Hippocampal formation (tissue), 2 donors: Measurements from ENCODE around the gene SEMA4D.

Experiments
- DNase-seq, 2 donors: peaks; one replicate each; lab custom pipeline; 2025; lab: John Stamatoyannopoulos, UW

SEMA4D gene

DNA sequence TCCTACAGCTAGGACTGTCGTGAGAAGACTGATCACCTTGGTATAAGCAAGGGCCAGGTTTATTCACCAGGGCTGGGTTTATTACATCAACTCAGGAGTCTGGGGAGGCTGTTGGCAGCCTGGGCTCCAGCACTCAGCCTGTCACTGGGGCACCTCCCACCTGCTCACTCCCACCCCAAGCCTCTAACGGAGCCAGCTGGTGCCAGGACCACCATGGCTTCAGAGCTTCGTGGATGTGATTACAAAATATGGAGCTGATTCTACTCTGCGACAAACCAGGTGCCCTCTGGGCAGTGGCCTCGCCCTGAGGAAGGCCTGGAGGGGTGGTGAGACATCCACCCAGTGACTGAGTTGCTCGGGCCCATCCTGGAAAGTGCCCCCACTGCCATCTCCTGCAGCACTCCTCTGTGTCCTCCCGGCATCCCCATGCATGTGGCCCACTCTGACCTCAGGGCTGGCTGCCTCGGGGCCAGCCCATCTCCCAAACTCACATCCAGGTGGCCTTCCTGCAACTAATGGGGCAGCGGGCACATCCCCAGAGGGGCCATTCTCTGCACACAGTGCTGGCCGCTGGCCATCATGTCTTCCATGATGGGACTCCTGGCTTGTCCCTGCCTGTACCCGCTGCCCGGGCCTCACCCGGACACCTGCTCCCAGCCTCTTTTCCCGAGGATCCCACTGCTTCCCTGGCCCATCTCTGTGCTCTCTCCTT, 130.0 kb downstream of the SEMA4D start:
- DNase-seq = no peak

DNA sequence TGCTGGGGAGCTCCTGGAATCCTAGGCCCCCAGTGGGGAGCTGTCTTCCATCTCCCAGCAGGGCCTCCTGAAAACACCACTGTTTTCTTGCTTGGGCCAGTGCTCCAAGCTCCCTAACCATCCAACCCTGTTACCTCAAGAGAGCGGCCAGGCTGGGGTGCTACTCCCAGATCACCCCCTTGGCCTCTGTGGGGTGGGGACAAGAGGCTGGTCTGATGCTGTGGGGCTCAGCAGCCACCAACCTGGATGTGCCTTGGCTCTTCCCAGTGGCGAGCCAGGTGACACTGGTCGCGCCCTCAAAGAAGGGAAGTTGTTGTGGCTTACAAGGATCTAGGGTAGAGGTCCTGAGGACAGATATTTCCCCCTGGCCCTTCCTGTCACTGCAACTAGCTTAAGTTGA, 130.6 kb downstream of the SEMA4D start:
- DNase-seq = no peak

DNA sequence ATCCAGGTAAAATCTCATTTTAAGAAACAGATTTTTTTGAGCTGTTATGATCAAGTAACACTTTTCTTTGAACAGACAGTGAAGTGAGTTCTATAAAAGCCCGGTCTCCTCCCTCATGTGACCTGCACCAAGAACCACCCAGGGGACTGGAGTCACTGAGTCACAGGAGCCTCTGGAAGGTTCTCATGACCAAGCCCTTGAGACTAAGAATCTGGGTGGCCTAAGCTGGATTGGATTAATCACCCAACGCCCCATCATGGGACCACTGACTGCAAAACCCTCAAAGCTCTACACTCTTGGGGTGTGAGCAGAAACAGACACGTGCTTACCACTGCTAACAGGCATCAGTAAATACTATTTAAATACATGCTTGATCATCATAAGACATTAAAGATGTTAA, 131.2 kb downstream of the SEMA4D start:
- no peak for DNase-seq

DNA sequence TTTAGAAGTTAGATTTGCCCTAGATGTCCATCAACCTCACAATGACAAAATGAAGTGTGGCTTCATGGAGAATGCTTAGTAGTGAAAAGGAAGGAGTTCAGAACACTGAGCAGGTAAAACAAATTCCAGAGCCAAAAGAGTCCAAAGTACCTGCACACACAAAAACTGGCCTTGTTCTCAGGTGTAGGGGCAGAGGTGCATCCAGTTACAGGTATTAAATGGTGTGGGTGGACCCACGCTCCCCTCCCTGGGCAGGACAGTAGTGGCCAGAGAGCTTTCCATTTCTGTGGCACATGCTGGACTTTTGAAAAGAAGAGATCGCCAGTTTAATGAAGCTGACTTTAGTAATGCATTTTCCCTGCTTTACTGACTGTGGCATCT, 132.4 kb downstream of the SEMA4D start:
- no peak for DNase-seq

DNA sequence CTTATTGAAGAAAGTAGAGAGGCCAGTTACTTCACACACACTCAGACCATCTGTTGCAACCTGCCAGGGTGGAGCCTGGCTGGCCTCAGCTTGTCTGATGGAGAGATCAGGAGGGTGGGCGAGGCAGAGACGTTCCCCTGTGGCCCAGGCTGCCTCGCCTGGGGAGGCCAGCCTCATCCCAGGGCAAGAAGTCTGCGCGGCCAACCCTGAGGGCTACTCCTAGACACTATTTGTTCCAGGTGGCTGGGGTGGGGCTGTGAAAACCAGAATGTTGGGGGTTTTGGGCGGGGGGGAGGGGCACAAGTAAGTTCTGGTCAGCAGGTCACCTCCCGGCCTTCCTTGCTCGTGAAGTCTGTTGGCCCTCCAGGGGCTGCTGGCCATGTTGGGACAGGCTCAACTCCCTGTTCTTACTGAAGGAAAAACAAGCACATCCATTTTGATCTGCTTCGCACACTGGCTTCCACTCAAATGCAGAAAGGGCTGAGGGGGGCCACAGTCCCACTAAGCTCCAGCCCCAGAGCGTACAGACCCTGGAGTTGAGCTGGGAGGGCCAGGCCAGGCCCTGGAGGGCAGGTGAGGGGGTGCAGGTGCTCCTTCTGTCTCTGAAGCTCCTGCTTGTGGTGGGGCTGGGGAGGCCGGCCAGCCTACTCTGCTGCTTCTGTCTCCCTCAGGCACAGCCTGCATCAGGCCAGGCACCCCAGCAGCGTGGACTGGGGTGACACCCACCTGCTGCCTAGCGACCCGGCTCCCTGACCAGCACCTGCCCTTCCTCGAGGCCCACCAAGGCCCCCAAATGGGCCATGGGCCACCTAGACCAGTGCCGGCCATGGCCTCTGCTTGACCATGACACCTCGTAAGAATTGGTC, 133.0 kb downstream of the SEMA4D start:
- no peak for DNase-seq

DNA sequence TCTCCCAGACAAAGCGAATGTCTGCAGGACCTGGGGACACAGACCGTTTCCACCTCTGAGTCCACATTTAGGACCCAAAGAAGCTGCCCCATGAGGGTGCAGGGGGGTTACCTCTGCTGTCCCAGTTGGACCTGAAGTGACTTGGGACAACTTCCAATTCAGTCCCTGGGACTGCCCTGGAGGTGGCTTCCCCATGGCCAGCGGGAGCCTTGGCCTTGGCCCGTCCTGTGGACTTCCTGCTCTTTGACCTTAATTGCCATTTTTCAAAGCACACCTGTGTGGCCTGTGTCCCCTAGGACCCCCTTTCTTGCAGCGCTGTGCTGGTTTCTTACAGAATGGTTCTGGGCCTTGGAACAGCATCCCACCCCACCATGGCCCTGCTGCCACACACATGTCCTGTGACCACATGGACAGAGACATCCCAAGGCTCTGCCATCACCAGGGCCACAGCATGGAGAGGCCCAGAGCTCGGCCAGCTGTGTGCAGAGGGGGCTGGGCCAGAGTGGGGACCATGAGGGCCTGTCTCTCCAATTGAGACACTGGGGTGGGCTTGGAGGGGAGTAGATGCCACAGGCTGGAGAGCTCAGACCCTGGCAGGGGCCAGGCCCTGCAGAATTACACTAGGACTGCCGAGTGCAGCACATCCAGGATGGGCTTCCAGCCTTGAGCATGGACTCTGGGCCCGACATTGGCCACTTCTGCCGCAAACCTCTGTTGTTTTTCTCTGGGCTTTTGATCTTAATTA, 133.8 kb downstream of the SEMA4D start:
- no peak for DNase-seq

DNA sequence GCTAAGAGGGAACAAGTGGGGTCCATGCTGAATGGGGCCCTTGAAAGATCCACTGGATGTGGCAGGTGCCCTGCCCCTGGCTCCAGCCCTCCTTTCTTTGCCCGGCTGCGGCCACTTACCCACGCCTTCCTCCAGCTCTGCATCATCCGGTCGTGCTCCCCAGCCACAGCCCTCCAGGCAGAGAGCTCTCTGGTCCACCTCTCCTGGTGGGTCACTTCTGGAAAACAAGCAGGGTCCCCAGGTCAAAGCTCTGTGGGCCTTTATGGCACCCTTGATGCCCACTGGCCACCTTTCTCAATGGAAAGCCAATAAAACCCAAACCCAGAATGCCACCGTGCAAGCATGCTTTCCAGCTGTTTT, 134.6 kb downstream of the SEMA4D start:
- no peak for DNase-seq

DNA sequence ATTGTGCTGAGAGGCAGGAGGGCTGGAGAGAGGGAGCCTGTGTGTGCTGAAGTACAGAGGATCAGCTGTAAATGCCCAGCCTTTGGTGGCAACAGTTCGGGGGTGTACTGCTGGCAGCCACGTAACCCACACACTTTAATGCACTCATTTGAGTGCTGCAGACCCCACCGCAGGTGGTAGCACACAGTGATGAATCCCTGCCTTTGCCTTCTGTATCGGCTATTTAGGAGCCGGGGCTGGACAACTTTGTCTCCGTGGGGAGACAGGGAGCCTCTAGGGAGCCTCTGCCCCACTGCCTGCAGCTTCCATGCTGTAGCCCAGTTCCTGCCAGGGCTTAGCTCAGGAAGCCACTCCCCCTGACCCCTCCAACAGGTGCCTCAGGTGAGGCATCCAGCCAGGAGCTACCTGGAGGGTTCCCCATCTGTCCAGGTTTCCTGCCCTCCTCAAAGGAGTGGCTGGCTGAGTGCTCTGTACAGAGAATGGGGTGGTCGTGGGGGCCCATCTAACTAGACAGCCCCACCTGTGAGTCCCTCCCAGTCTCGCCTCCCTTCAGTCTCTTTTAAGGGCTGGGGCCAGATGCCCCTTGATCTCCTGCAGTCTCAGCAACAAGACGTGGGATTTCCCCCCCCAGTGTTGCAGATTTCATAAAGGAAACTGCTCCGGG, 135.1 kb downstream of the SEMA4D start:
- no peak for DNase-seq

DNA sequence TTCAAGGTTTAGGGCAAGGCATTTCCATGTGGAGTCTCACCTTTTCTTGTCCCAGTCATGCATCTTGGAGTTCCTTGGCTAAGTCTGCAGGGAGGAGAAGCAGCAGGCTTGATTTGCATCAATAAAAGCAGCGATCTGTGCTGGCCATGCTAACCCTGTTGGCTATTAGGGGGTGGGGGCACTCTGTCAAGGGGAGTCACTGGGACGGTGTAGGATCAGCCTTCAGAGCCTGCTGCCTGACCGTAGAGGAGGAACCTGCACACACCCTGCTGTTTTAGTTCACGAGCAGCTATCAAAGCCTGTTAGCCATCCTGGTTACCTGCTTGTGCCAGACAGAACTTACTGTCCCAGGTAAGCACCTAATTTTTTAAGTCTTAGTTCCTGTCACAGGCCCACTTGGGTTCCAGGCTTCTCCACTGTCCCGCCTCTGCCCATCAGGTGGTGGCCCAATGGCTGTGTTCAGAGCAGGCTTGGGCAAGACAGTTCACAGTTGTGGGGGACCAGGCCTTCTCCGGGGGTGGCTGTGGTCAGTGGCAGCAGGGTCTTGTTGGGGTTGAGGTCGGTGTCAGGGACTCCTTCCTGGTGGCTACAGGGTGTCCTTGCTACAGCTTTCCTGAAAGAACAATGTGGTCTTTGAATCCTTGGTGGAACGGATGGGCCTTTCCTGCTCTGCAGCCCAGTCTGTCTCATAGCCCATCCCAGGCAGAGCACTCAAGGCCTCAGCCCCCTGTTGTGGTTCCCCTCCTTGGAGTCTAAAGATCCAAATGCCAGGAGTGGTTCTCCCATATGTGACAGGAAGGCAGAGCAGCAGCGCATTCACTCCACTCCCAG, 135.9 kb downstream of the SEMA4D start:
- DNase-seq = no peak

DNA sequence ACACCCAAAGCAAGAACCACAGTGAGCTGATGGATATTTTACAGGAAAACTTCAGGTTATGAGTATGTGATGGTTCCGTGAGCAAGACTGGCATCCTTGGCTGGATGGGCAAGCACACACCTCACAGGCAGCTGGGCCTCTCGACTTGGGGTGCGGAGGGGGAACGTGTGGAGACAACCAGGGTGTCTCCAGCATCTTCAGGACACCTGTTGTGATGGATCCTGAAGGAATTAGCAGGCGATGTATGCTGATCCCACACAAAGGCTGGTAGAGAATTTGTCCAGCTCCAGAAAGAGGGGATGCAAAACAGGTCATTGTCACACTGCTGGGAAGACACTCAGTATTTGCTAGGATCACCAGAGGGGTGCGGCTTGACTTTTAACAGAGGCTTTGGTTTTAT, 136.9 kb downstream of the SEMA4D start:
- DNase-seq = no peak

DNA sequence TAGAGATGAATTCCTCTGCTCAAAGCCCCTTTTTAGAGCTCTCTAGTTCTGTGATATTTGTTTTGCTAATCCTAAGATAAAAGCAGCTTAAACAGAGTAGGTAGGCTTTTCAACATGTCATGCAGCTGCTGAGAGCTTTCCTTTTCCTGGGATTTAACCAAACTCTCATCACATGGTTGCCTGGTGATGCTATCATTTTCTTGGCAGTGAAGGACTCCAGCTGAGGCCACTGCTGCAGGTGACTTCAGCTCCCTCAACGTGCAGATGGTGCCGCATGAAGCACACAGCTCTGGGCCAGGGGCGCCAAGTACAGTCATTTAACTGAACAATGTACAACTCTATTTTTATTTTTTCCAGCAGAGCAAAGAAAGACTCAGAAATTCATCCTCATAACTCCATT, 137.4 kb downstream of the SEMA4D start:
- no peak for DNase-seq

DNA sequence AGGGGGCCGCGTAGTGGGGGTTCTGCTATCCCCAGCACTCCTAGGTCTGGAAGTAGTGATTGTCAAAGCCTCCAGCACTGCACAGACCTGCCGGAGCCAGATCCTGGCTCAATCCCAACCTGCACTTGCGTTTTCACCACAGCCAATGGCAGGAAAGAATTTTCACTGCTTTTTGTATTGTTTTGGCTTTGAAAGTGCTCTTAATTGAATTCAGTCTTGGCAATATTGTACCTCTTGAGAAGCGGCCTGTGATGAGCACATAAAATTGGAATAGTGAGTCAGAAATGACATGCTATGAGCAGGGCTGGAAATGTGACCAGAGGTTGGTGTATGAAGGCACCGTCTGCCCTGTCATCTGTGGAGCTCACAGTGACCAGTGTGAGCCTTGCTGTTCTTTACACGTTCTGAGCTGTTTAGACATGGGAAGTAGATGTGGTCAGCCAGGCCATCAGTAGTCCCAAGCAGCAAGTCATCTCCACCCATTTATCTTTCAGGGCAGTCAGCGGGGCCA, 138.1 kb downstream of the SEMA4D start:
- DNase-seq = no peak

DNA sequence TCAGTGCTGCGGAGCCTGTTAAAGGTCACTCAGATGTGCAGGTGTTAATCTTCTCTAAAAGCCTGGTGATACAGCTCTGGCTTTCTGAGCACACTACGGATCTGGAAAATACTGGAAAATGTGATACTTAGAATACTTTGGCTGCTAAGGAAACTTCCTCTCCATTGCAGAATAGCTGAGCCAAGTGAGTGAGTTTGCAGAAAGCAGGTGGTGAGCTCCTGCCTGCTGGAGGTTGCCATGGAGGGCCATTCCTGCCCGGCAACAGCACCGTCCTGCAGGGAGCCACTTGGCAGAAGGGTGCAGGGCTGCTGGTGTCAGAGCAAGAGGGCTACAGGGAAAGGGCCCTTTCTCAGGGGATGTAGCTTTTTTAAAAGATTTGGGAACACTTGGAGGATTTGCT, 138.9 kb downstream of the SEMA4D start:
- DNase-seq = peak in 1 of 2 donors; percentile 22

DNA sequence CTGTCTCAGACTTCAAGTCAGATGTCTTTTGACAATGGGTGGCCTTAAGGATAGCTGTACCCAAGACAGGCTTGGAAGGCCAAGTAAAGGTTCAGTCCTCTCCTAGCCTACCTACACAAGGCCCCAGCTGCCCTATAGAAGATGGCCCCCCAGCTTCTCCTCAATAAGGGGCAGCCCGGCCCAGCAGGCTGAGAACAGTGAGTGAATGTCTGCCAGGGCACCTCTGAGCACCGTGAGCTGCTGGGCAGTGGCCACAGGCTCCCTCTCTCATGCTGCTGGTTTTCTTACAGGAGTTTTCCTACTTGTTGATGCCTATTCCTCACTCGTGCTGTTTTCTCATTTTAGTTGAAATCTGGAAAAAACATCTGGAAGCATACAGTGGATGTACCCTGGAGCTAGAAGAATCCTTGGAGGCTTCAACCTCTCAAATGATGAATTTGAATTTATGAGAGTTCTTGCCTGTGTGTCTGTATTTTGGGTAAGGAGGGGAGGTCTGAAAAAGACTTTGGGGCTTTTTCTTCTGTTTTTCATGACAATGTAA, 139.5 kb downstream of the SEMA4D start:
- DNase-seq = no peak

DNA sequence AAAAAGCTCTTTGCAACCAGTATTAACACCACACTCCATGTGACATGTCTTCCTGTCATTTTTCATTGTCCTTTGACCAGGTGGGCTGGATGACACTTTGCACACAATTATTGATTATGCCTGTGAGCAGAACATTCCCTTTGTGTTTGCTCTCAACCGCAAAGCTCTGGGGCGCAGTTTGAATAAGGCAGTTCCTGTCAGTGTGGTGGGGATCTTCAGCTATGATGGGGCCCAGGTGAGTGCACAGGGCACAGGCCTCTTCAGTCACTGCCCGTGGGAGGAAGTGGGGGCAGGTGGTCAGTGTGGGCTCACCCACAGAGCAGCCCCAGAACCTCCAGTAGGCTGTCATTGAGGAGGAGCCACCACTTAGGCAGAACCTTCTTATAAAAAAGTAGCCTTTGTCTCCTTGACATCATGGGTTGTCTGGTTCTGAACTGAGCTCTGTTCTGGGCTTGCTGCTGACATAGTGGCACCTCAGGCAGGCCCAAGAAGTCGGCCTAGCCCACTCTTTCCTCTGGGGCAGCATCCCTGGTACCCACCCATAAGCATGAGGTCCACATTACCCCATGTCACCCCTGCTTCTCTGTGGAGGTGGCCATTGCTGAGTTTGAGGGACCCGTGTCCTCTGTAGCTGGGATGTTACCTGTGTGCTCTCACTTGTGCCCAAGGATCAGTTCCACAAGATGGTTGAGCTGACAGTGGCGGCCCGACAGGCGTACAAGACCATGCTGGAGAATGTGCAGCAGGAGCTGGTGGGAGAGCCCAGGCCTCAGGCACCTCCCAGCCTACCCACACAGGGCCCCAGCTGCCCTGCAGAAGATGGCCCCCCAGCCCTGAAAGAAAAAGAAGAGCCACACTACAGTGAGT, 140.3 kb downstream of the SEMA4D start:
- DNase-seq = no peak

DNA sequence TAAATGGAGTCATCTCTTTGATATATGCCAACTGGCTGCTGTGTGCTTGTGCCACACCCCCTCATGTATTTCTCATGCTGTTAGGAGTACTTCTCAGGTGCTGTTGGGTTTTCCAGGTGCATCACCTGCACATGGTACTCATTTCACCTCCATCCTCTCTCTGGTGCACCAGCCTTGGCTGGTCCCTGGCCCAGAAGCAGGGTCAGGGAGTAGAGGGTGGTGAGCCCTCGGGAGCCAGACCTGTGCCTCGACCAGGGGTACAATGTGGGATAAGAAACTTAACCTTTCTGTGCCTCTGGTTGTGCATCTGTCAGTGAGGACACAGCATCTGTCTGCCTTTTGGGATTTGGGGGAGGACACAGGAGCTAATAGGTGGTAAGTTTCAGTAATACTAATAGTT, 141.1 kb downstream of the SEMA4D start:
- DNase-seq = no peak

DNA sequence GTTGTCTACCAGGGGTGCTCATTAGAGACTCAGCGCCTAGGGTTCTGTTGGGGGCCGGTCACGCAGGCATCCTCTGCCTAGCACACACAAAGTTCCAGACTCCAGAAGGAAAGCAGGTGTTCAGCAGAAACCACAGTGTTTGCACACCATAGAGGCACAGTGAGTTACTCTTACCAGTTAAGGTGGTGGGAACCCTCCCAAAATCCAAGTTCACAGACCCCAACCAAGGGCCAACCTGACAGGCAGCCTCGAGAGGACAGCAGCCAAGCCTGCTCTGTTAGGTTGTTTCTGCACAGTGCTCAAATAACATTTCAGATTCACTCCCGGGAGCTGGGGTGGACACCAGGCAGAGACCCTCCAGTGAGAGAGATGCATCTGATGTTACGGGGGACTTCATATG, 143.4 kb downstream of the SEMA4D start:
- DNase-seq = no peak

DNA sequence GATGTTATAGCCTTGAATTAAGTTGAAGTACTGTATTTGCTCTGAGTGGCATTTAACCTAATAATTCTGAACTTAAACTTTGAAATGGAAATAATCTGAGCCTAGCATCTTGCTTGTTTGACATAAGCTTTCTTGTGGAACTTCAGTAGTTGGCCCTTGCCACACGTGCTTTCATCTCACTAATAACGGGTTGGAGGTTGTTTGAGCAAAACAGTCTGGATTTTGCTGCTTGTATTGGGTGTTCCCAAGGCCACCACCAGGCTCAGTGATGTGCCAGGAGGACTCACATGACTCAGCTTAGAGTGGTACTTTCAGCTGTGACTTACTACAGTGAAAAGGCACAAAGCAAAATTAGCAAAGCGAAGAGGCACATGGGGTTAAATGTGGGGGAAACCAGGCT, 143.9 kb downstream of the SEMA4D start:
- no peak for DNase-seq

DNA sequence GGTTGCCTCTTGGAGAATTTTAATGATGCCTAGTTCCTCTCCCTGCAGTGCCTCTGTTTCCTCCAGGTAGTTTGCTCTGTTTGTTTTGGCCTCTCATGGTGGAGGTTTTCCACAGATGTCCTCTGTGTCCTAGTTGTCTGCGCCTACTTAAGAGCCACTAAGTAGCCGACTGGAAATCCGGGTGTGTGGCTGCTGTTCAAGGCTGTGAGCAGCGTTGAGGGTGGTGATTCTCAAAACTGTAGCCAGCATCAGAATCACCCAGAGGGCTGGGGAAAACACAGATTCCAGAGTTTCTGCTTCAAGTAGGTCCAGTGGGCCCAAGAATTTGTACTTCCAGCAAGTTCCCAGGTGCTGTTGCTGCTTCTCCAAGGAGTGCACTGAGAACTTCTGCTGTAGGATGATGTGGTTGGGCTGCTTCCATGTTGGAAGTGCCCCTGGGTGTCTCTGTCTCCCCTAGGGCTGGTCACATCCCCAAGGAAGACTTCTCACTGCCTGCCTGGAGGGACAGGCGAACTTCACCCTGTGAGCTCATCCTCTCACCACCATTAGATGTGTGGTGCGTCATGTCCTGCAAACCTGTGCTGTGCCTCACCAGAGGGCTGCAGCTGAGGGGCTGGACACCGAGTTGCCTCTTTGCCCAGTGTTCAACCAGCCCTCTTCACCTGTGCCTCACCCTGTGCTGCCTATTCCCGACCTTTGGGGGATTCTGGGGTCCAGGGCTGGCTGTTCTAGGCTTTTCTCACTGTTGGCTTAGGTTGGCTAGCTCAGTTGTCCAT, 144.9 kb downstream of the SEMA4D start:
- no peak for DNase-seq
